Measurements from ENCODE around the gene LANCL3. TPM values are rescaled to one million over a fixed set of nuclear protein-coding genes. Genes with fewer than 3 reads are reported as not detected.

LANCL3 gene
- polyA plus RNA-seq, 4 donors = 0.14 to 0.22 (median 0.17) TPM

DNA sequence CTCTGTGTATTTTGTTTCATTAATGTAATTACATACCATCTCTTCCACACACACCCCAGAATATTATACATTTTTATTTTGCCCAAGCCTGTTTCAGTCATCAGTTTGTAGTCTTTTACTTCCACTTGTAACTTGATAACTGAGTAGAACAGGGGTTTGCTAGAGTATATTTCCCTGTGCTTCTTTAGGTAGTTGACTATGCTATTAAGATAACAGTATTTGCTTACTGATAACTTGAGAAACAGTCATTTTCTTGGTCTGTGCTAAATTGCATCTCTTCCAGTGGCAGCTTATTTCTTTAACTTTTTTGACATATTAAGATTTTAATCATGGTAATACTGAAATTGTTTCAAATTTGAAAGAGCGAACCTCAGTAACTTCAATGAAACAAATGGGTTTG is 107.1 kb downstream of the LANCL3 start:
- DNase-seq (ENCODE audit: low read depth in 4 of 4, low spot score in 2 of 4) = no peak

DNA sequence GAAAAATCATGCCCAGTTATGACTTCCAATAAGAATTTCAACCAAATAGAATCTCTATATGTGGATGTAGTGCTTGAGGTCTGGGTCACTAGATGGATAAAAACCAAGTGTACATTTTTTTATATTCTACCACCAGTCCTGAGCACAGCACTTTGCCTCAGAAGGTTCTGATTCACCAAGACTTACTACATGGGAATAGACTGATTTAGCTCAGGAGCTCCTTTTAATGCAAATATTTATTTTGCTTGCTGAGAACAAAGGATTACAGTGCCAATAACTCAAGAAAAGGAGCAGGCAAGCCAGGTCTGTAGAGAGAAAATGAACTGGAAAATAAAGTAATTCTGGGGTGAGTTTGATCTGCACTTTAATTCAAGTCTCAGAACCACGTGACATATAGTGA is 107.8 kb downstream of the LANCL3 start:
- no peak for DNase-seq (ENCODE audit: low read depth in 4 of 4, low spot score in 2 of 4)

- no peak for DNase-seq (ENCODE audit: low read depth in 4 of 4, low spot score in 2 of 4)
Observed at GRCh38 chrX:37679888-37680287, 108.4 kb downstream of the LANCL3 start.

GRCh38 chrX:37684426-37684825 is 113.0 kb downstream of the LANCL3 start:
- DNase-seq (ENCODE audit: low read depth in 4 of 4, low spot score in 2 of 4) = no peak

DNA sequence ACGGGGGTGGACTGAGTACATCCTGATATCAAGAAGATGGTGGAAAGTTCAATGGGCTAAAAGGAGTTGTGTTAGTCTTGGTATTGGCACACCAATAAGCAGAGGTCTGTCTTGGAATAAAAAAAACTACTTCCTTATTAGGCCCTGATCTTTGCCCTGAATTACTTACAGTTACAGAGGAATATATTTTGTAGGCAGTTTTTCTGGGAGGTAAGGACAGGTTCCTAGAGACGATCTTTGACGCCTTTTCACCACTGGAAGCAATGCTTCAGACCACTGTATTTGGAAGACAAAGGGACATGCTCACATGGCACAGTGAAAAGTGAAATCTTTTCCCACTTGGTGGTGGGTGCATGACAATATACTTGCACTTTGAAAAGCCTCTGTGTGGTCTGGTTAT is 113.5 kb downstream of the LANCL3 start:
- no peak for DNase-seq (ENCODE audit: low read depth in 4 of 4, low spot score in 2 of 4)

DNA sequence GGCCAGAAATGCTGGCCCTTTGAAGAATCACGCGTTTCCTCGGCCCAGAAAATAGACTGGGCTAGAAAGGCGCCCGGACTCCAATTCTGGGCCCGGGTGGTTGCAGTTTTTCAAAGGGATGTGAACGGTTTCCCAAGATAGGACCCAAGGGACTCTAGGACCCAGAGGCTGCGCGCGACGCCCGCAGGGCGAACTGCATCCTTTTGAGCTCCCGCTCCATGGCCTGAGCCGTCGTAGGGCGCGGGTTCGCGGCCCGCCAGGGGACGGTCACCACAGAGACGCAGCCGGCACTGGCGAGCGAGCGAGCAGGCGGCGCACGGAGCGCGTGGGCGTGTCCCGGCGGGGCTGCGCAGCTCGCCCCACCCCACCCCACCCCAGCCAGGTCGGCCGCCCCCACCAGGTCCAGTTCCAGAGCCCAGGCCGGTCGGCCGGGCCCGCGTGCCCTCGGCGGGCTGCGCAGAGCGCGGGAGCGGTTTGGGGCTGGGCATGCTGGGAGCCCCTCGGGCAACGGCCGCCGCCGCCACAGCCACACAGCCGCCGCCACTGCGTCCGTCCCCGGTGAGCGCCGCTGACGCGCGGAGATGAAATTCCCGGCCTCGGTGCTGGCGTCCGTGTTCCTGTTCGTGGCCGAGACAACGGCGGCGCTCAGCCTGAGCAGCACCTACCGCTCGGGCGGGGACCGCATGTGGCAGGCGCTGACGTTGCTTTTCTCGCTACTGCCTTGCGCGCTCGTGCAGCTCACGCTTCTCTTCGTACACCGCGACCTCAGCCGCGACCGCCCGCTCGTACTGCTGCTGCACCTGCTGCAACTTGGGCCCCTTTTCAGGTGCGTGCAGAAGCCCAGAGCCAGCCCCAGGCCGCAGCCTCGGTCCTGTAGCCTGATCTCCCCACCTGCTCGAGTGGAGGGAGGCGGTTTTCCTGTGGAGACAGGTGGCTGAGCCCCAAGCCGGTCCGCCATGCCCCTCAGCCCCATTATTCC is 114.2 kb downstream of the LANCL3 start, which contains the start of gene XK:
TSS of gene XK (plus strand) at position 411 of the 979 bp plus-strand sequence. CDS start at position 582, 171 bp downstream.
- DNase-seq (ENCODE audit: low read depth in 4 of 4, low spot score in 2 of 4) = peak in 2 of 4 donors; percentile 3 to 23

DNA sequence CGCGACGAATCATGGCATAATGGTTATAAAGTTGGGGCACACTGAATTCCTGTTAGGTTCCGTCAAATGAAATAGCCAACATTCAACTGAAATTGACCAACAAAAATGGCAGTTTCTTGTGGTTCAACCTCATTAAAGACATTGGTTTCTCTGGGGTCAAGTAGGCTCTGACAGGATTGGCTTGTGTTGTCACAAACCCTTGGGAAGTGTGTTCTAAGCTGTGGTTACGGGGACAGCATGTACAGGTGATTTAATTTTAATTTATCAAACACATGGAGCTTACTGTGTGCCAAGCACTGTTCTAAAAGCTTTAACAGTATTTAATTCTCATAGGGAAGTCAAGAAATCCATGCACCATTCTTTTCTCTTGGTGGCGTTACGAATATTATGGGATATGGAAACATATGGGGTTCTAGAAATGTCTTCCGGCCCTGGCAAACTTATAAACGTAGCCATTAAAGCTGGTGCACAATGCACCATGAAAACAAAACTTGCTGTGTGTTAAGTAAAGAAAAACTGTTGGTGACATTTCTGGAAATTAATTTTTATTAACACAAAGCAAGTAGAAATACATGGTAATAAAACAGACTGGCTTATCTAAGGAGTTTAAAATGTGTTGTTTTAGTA is 115.0 kb downstream of the LANCL3 start:
- no peak for DNase-seq (ENCODE audit: low read depth in 4 of 4, low spot score in 2 of 4)

GRCh38 chrX:37686996-37687395 is 115.5 kb downstream of the LANCL3 start:
- DNase-seq (ENCODE audit: low read depth in 4 of 4, low spot score in 2 of 4) = no peak

DNA sequence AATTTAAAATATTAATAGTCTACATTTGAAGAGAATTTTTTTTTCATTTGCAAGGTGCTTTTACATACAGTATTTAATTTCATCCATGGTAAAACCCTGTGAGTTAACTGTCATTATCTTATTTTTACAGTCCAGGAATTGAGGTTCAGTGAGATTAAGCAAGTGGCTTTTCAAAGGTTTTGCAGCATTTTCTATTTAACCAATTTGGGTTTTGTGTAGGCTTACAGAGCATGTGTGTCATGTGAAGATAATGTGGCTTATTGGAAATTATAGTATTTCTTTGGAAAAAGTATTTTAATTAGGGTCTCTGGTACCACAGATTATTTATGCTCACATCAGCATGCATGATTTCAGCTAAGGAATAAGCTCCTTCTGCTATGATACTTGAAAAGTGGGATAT is 118.7 kb downstream of the LANCL3 start:
- no peak for DNase-seq (ENCODE audit: low read depth in 4 of 4, low spot score in 2 of 4)

GRCh38 chrX:37692918-37693317 is 121.5 kb downstream of the LANCL3 start:
- no peak for DNase-seq (ENCODE audit: low read depth in 4 of 4, low spot score in 2 of 4)

GRCh38 chrX:37697169-37697760 is 125.8 kb downstream of the LANCL3 start:
- DNase-seq (ENCODE audit: low read depth in 4 of 4, low spot score in 2 of 4) = no peak

GRCh38 chrX:37701588-37701987 is 130.1 kb downstream of the LANCL3 start:
- DNase-seq (ENCODE audit: low read depth in 4 of 4, low spot score in 2 of 4) = no peak

GRCh38 chrX:37711991-37712390 is 140.5 kb downstream of the LANCL3 start:
- DNase-seq (ENCODE audit: low read depth in 4 of 4, low spot score in 2 of 4) = no peak

DNA sequence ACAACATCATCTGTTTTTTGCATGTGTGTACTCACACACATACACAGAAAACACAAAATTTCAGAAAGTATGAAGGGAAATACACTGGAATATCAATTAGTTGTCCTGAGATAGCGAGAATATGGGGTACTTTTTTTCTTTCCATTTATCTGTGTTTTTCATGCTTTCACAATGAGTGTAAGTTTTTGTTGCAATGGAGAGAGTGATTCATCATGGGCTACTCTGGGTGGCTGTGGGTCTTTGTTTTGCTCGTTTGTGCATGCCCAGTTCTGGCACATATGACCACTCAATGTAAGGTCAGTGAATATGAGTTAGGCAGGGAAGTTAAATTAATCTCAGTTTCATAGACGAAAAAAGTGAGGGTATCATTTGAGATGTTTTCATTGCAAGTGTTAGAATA is 141.0 kb downstream of the LANCL3 start:
- DNase-seq (ENCODE audit: low read depth in 4 of 4, low spot score in 2 of 4) = no peak

GRCh38 chrX:37714479-37714878 is 143.0 kb downstream of the LANCL3 start:
- DNase-seq (ENCODE audit: low read depth in 4 of 4, low spot score in 2 of 4) = no peak

- no peak for DNase-seq (ENCODE audit: low read depth in 4 of 4, low spot score in 2 of 4)
Observed at GRCh38 chrX:37716602-37717001, 145.1 kb downstream of the LANCL3 start.

DNA sequence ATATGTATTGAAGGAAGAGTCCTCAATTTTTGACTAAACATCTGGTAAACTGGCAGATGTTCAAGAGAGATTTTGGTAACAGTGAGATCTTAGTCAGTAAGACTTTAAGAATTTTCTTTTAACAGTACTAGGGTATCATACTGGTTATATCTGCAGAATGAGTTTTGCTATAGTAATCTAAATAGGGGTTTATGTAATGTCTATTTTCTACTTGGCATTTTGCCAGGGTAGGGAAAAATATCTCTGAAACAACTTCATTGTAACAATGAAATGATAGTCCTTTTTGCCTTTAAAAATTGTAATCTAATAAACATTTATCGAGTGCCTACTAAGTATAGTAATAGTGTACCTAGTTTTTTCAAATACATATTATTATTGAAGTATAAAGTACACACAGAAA is 146.2 kb downstream of the LANCL3 start:
- no peak for DNase-seq (ENCODE audit: low read depth in 4 of 4, low spot score in 2 of 4)

GRCh38 chrX:37722595-37722994 is 151.1 kb downstream of the LANCL3 start:
- no peak for DNase-seq (ENCODE audit: low read depth in 4 of 4, low spot score in 2 of 4)

- DNase-seq (ENCODE audit: low read depth in 4 of 4, low spot score in 2 of 4) = no peak
Observed at GRCh38 chrX:37726346-37726745, 154.9 kb downstream of the LANCL3 start.

Measured in left renal cortex interstitium (tissue), 4 donors.